HepG2 (cell line): ENCODE data around the gene STK36. TPM values are rescaled to one million over a fixed set of nuclear protein-coding genes. Genes with fewer than 3 reads are reported as not detected.

Experiments
- E2F2 ChIP-seq: sonication (generic); formaldehyde crosslinking; IDR thresholded peaks from 2 replicates; pipeline ENCODE4 v1.4.0; 2020; ENCODE audit warnings: missing genetic modification reagents, borderline replicate concordance
- GMEB1 ChIP-seq: sonication (generic); formaldehyde crosslinking; IDR thresholded peaks from 2 replicates; pipeline ENCODE4 v1.5.1; 2020; ENCODE audit warnings: missing genetic modification reagents, mild to moderate bottlenecking, borderline replicate concordance
- NFIC ChIP-seq: IDR thresholded peaks from 2 replicates; pipeline ENCODE4 v1.6.1; 2012; ENCODE audit warnings: mild to moderate bottlenecking, low read length, inconsistent platforms
- NFYB ChIP-seq: sonication (generic); formaldehyde crosslinking; IDR thresholded peaks from 2 replicates; pipeline ENCODE4 v1.4.0; 2020; ENCODE audit warnings: missing genetic modification reagents
- POGZ ChIP-seq: sonication (generic); formaldehyde crosslinking; IDR thresholded peaks from 2 replicates; pipeline ENCODE4 v1.4.0; 2020; ENCODE audit warnings: mild to moderate bottlenecking, missing genetic modification reagents
- PRDM10 ChIP-seq: sonication (generic); formaldehyde crosslinking; IDR thresholded peaks from 2 replicates; pipeline ENCODE4 v1.4.0; 2020; ENCODE audit warnings: low read depth, missing genetic modification reagents
- RBAK ChIP-seq: sonication (generic); formaldehyde crosslinking; IDR thresholded peaks from 2 replicates; pipeline ENCODE4 v1.5.1; 2020; ENCODE audit warnings: mild to moderate bottlenecking, missing genetic modification reagents
- RNF2 ChIP-seq: fragments of 450-650 bp; conservative IDR thresholded peaks from 2 replicates; pipeline ENCODE4 v1.6.1; 2016; ENCODE audit warnings: low read depth
- RNF219 ChIP-seq: sonication (generic); formaldehyde crosslinking; IDR thresholded peaks from 2 replicates; pipeline ENCODE4 v1.5.0; 2020; ENCODE audit warnings: mild to moderate bottlenecking, missing genetic modification reagents
- SIX1 ChIP-seq: sonication (generic); formaldehyde crosslinking; IDR thresholded peaks from 2 replicates; pipeline ENCODE4 v1.4.0; 2020; ENCODE audit warnings: missing genetic modification reagents, borderline replicate concordance
- SP4 ChIP-seq: sonication (generic); formaldehyde crosslinking; IDR thresholded peaks from 2 replicates; pipeline ENCODE4 v1.8.1; 2023; ENCODE audit warnings: mild to moderate bottlenecking, missing genetic modification reagents
- STAG1 ChIP-seq: sonication (generic); formaldehyde crosslinking; IDR thresholded peaks from 2 replicates; pipeline ENCODE4 v1.4.0; 2020; ENCODE audit warnings: missing genetic modification reagents
- TBX3 ChIP-seq: fragments of 450-650 bp; IDR thresholded peaks from 2 replicates; pipeline ENCODE4 v1.6.1; 2017; ENCODE audit warnings: antibody characterized with exemption, mild to moderate bottlenecking, inconsistent platforms, borderline replicate concordance
- THAP11 ChIP-seq: IDR thresholded peaks from 2 replicates; pipeline ENCODE4 v1.6.1; 2016; ENCODE audit warnings: missing biosample characterization, missing genetic modification reagents
- ZBTB25 ChIP-seq: IDR thresholded peaks from 2 replicates; pipeline ENCODE4 v1.6.1; 2018; ENCODE audit warnings: missing genetic modification reagents
- ZNF331 ChIP-seq: sonication (generic); formaldehyde crosslinking; IDR thresholded peaks from 2 replicates; pipeline ENCODE4 v1.4.0; 2020; ENCODE audit warnings: missing genetic modification reagents
- ZNF44 ChIP-seq: sonication (generic); formaldehyde crosslinking; IDR thresholded peaks from 2 replicates; pipeline ENCODE4 v1.5.1; 2020; ENCODE audit warnings: mild to moderate bottlenecking, missing genetic modification reagents
- ZNF567 ChIP-seq: sonication (generic); formaldehyde crosslinking; IDR thresholded peaks from 2 replicates; pipeline ENCODE4 v1.8.1; 2023; ENCODE audit warnings: mild to moderate bottlenecking, missing genetic modification reagents, borderline replicate concordance
- ZNF713 ChIP-seq: sonication (generic); formaldehyde crosslinking; IDR thresholded peaks from 2 replicates; pipeline ENCODE4 v1.4.0; 2020; ENCODE audit warnings: mild to moderate bottlenecking, missing genetic modification reagents
- polyA plus RNA-seq, 8 experiments: library from polyadenylated mRNA; depleted of rRNA in 3 of 8; stranded (reverse) in 7 of 8; unstranded in 1 of 8; fragments of >200 nt; fragmentation: Illumina TruSeq in 4 of 8; extraction: Trizol in 4 of 8; gene quantifications; 2 replicates each; pipeline versions ENCODE4 v1.2.1 to v1.2.3, GENCODE V29; 2011 to 2016; ENCODE audit warnings: low read depth in 4 of 8, missing spikeins in 1 of 8, mixed read lengths in 1 of 8; ENCODE audit not compliant: insufficient read depth in 1 of 8
- total RNA-seq, 5 experiments: library from RNA; depleted of rRNA; stranded (reverse); fragments of >200 nt; fragmentation: Illumina TruSeq; extraction: Trizol; gene quantifications; 2 replicates each; pipeline ENCODE4 v1.2.3, GENCODE V29; 2016; ENCODE audit warnings: low read depth in 1 of 5

The STK36 gene
- total and polyA plus RNA-seq, 2 of the 13 experiments (the other 11 are each of a cell fraction or from before 2014, with no cell fraction given) = 45.9 to 83.5 TPM

GRCh38 chr2:218733171-218734021, 61.5 kb downstream of the STK36 start (continued):
- TF ChIP-seq ZNF44 (CRISPR knock-in tag) (peak; percentile 41; the same call in 1 of the 2 replicates), THAP11 (CRISPR knock-in tag) (peak; percentile 88), SP4 (CRISPR knock-in tag) (no peak), NFYB (peak; percentile 63), ZNF713 (CRISPR knock-in tag) (peak; percentile 82; the same call in 1 of the 2 replicates), POGZ (CRISPR knock-in tag) (peak; percentile 92), STAG1 (CRISPR knock-in tag) (peak; percentile 29), RNF219 (CRISPR knock-in tag) (no peak), ZNF567 (CRISPR knock-in tag) (0 out of 2 replicates have a peak, but pooled peaks have one; percentile 91), SIX1 (CRISPR knock-in tag) (no peak; the same call in 1 of the 2 replicates), E2F2 (CRISPR knock-in tag) (no peak), TBX3 (peak; percentile 51; the same call in 1 of the 2 replicates), ZNF331 (peak; percentile 97), ZBTB25 (CRISPR knock-in tag) (peak; percentile 94), RNF2 (0 out of 2 replicates have a peak, but pooled peaks have one; percentile 33), NFIC (peak; percentile 55; the same call in 1 of the 2 replicates), PRDM10 (CRISPR knock-in tag) (no peak), GMEB1 (CRISPR knock-in tag) (peak; percentile 25; the same call in 1 of the 2 replicates), RBAK (CRISPR knock-in tag) (no peak)
